HL-60 (cell line): ENCODE results near the gene IL1RAPL1.

Experiments
- POLR2AphosphoS5 ChIP-seq: IDR thresholded peaks from 2 replicates; pipeline ENCODE4 v1.6.1; 2012; ENCODE audit warnings: low read depth
- TF ChIP-seq, protein P1 (sequence below): IDR thresholded peaks from one replicate; pipeline ENCODE4 v1.5.1; 2011; ENCODE audit warnings: low read length, control low read depth, inconsistent platforms; ENCODE audit not compliant: insufficient read depth
- TF ChIP-seq, protein P2 (sequence below): IDR thresholded peaks from 2 replicates; pipeline ENCODE4 v1.6.1; 2012; ENCODE audit warnings: low read depth; ENCODE audit not compliant: insufficient replicate concordance

DNA sequence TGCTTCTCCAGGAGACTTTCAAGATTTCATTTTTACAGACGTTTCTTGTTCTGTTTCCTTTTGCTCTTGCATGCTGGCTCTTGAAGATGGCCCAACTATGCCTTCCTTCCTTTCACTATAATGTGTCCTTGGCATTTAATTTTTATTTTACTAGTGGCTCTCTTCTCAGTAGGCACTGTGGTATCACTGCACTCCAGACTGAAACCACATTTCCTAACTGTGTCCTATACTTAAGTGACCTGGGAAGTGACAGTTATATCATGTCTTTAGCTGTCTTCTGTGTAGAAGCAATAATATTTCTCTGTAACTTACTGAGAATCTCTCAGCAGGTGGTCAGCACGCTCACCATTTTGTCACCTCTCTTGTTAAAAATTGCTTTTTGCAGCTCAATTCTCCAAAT, 168.9 kb downstream of the IL1RAPL1 start:
- TF ChIP-seq, protein P1, sequence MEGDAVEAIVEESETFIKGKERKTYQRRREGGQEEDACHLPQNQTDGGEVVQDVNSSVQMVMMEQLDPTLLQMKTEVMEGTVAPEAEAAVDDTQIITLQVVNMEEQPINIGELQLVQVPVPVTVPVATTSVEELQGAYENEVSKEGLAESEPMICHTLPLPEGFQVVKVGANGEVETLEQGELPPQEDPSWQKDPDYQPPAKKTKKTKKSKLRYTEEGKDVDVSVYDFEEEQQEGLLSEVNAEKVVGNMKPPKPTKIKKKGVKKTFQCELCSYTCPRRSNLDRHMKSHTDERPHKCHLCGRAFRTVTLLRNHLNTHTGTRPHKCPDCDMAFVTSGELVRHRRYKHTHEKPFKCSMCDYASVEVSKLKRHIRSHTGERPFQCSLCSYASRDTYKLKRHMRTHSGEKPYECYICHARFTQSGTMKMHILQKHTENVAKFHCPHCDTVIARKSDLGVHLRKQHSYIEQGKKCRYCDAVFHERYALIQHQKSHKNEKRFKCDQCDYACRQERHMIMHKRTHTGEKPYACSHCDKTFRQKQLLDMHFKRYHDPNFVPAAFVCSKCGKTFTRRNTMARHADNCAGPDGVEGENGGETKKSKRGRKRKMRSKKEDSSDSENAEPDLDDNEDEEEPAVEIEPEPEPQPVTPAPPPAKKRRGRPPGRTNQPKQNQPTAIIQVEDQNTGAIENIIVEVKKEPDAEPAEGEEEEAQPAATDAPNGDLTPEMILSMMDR, result no peak
- TF ChIP-seq POLR2AphosphoS5, result no peak
- TF ChIP-seq, protein P2, sequence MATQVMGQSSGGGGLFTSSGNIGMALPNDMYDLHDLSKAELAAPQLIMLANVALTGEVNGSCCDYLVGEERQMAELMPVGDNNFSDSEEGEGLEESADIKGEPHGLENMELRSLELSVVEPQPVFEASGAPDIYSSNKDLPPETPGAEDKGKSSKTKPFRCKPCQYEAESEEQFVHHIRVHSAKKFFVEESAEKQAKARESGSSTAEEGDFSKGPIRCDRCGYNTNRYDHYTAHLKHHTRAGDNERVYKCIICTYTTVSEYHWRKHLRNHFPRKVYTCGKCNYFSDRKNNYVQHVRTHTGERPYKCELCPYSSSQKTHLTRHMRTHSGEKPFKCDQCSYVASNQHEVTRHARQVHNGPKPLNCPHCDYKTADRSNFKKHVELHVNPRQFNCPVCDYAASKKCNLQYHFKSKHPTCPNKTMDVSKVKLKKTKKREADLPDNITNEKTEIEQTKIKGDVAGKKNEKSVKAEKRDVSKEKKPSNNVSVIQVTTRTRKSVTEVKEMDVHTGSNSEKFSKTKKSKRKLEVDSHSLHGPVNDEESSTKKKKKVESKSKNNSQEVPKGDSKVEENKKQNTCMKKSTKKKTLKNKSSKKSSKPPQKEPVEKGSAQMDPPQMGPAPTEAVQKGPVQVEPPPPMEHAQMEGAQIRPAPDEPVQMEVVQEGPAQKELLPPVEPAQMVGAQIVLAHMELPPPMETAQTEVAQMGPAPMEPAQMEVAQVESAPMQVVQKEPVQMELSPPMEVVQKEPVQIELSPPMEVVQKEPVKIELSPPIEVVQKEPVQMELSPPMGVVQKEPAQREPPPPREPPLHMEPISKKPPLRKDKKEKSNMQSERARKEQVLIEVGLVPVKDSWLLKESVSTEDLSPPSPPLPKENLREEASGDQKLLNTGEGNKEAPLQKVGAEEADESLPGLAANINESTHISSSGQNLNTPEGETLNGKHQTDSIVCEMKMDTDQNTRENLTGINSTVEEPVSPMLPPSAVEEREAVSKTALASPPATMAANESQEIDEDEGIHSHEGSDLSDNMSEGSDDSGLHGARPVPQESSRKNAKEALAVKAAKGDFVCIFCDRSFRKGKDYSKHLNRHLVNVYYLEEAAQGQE, result no peak
